NCI-H2196 (cell line): Measurements from ENCODE around the gene FECH.
"Not testable (repeated sequence)": the region's sequence is repeated elsewhere in the genome, so short reads cannot be mapped to it uniquely, and the experiment has no call there.

Source experiments
- DNase-seq: peaks from one replicate; lab custom pipeline; 2025; ENCODE audit not compliant: unreplicated experiment; lab: John Stamatoyannopoulos, UW

The FECH gene

GRCh38 chr18:57533006-57533867, 53.3 kb downstream of the FECH start:
- DNase-seq: no peak

DNA sequence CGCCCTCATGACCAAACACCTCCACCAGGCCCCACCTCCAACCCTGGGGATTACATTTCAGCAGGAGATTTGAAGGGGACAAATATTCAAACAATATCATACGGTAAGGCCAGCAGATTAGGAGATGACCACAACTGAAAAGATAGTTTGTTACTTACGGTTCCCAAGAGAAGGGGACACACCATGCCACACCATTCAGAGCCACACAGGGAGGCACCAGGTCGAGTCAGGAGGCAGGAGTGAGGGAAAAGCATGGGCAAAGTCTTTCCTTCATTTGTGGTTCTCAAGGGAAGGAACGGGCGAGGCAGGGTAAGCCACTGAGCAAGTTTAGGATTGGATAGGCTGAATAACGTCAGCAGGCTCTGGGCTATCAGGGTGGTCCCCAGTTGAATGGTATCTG, 57.4 kb downstream of the FECH start:
- DNase-seq: no peak

- no peak for DNase-seq
These were observed 58.8 kb downstream of the FECH start for GRCh38 chr18:57527556-57528229.

- DNase-seq: no peak
These were observed 63.1 kb downstream of the FECH start for GRCh38 chr18:57523171-57523956.

DNA sequence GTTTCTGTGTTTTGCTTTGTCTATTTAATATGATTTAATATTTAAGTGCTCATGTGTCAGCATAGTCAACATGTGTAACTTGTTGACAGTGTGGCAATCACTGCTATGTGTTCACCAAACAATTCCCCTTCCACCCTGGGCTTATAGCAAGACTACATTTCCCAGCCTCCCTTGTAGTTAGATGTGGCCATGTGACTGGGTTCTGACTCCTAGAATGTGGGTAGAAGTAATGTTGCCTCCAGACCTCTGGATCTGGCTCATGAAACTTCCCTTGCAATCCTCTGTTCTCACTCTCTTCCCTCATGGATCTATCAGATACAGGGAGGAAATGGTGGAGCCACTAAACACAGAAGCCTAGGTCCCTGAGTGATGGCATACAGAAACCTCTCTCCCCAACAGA, 64.2 kb downstream of the FECH start:
- not testable (repeated sequence) for DNase-seq

GRCh38 chr18:57519668-57520424, 66.7 kb downstream of the FECH start:
- DNase-seq: no peak

DNA sequence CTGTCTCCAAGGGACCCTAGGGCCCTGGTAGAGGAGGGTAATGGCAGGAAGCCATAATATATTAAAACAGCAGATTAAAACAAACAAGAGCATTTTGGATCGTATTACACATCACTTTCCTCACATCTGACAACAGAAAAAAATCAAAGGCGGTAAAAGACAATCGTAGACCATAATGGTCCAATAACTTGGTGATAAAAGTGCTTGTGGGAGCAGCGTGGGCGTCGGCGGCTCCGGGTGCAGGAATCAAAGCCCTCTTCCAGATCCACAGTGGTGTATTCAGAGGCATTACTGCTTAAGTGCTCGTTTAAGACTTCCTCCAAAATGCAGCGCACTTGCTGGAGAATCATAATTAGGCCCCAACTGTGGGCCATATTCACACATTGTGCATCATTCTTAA, 68.0 kb downstream of the FECH start:
- DNase-seq: no peak

DNA sequence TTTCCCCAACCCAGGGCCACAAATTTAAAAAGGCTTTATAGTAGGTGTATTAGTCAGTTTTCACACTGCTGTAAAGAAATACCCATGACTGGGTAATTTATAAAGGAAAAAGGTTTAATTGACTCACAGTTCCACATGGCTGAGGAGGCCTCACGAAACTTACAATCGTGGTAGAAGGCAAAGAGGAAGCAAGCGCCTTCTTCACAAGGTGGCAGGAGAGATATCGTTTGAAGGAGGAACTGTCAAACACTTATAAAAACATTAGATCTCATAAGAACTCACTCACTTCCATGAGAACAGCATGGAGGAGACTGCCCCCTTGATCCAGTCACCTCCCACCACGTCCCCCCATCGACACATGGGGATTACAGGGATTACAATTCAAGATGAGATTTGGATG, 70.4 kb downstream of the FECH start:
- DNase-seq: no peak

- no peak for DNase-seq
These were observed 81.3 kb downstream of the FECH start for GRCh38 chr18:57505231-57505630.

- DNase-seq: no peak
These were observed 83.9 kb downstream of the FECH start for GRCh38 chr18:57502624-57503023.

- DNase-seq: no peak
These were observed 87.7 kb downstream of the FECH start for GRCh38 chr18:57498682-57499256.
